ENCODE data around the gene SEPTIN7.
A peak's percentile ranks its signal among the peaks of the same experiment; 100 is the strongest.

Gene SEPTIN7

DNA sequence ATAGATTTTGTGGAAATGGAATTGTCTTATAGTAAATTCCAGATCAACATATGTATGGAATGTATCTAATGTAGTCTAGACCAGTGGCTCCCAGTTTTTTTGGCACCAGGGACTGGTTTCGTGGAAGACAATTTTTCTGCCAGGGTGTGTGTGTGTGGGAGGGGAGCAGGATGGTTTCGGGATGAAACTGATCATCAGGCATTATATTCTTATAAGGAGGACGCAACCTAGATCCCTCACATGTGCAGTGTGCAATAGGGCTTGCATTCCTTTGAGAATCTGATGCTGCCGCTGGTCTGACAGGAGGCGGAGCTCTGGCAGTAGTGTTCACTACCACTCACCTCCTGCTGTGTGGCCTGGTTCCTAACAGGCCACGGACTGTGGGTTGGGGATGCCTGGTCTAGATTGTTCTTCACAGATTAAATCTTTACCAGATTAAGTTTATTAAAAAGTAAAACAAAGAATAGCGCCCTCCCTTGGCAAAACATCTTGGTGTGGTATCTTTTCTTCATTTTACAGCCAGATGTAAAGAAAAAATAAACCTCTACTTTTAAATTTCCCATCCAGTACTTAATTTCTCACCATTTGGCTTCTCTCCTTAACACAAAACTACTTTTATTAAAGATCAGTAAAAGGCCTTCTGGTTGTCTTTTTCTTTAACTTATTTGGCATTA lies 48.4 kb downstream of the SEPTIN7 start:
- TF ChIP-seq L3MBTL2 (conservative IDR thresholded peaks at IDR 0.05) (no peak), BHLHE40 (IDR thresholded peaks at IDR 0.05; ENCODE audit: borderline replicate concordance) (no peak), SUZ12 (IDR thresholded peaks at IDR 0.05) (no peak), FOXM1 (IDR thresholded peaks at IDR 0.05; ENCODE audit: borderline replicate concordance) (no peak), CTBP1 (IDR thresholded peaks at IDR 0.05; ENCODE audit: borderline replicate concordance) (no peak)
- CTCF ChIA-PET: interaction anchor here (0.6 to 0.9 kb wide), 2 partner anchors 9 to 13 kb away, joined by 3 read pairs; no protein-coding TSS in a partner anchor
- POLR2A ChIA-PET: no interaction called here
- peak; percentile 14 for DNase-seq (ENCODE audit: extremely low spot score)

- ChIA-PET POLR2A (no interaction called here), CTCF (interaction anchor here (0.9 kb wide), 1 partner anchor 57 kb away, joined by 3 read pairs; no protein-coding TSS in a partner anchor)
Measured at GRCh38 chr7:35849954-35850353, 49.1 kb downstream of the SEPTIN7 start.

More at GRCh38 chr7:35849954-35850353, 49.1 kb downstream of the SEPTIN7 start:
- TF ChIP-seq LEF1 (IDR thresholded peaks at IDR 0.05; ENCODE audit: borderline replicate concordance) (no peak), TARDBP (IDR thresholded peaks at IDR 0.05) (no peak), NFRKB (IDR thresholded peaks at IDR 0.05) (no peak), ARNT (IDR thresholded peaks at IDR 0.05) (no peak), L3MBTL2 (conservative IDR thresholded peaks at IDR 0.05) (no peak), SUZ12 (IDR thresholded peaks at IDR 0.05) (no peak), BHLHE40 (IDR thresholded peaks at IDR 0.05; ENCODE audit: borderline replicate concordance) (no peak), FOXA1 (IDR thresholded peaks at IDR 0.05) (no peak), HDGF (IDR thresholded peaks at IDR 0.05; ENCODE audit: borderline replicate concordance) (no peak)
- no peak for DNase-seq (ENCODE audit: extremely low spot score)
